ENCODE results near the gene KIF3C. TPM values are rescaled to one million over a fixed set of nuclear protein-coding genes. Genes with fewer than 3 reads are reported as not detected.
"Not testable (repeated sequence)": the region's sequence is repeated elsewhere in the genome, so short reads cannot be mapped to it uniquely, and the experiment has no call there.

The KIF3C gene
- polyA plus RNA-seq, 5 donors, result 12.9 to 19.4 (median 16.1) TPM

GRCh38 chr2:26001743-26002351 is 19.6 kb upstream of the KIF3C start:
- DNase-seq, result peak; percentile 70 to 74

GRCh38 chr2:26000561-26001082 is 18.3 kb upstream of the KIF3C start:
- DNase-seq, result no peak

DNA sequence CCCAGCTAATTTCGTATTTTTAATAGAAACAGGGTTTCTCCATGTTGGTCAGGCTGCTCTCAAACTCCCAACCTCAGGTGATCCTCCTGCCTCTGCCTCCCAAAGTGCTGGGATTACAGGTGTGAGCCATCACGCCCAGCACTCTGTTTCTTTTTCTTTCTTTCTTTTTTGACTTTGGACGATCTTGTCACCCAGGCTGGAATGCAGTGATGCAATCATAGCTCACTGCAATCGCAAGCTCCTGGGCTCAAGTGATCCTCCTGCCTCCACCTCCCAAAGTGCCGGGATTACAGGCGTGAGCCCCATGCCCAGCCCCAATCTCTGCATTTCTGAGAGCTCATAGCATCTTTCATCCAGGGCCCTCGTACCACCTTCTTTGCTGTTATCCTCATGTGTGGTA is 17.1 kb upstream of the KIF3C start:
- DNase-seq, result not testable (repeated sequence)

- DNase-seq, result not testable (repeated sequence)
Observed at GRCh38 chr2:25998816-25999383, 16.6 kb upstream of the KIF3C start.

GRCh38 chr2:25996844-25997243 is 14.5 kb upstream of the KIF3C start:
- DNase-seq, result no peak

DNA sequence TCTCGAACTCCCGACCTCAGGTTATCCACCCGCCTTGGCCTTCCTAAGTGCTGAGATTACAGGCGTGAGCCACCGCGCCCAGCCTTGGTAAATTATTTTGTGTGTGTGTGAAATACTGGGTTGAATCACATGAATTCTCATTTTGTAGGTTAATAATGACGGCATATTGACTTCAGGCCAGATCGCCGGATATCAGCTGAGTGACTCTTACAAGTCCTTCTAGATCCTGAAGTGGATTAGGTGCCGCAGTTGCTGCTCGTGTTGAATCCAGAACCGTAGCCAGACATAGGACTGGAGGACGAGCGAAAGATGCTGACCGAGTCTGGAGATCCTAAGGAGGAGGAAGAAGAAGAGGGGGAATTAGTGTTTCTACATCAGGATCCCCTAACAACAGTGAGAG is 12.2 kb upstream of the KIF3C start:
- no peak for DNase-seq

DNA sequence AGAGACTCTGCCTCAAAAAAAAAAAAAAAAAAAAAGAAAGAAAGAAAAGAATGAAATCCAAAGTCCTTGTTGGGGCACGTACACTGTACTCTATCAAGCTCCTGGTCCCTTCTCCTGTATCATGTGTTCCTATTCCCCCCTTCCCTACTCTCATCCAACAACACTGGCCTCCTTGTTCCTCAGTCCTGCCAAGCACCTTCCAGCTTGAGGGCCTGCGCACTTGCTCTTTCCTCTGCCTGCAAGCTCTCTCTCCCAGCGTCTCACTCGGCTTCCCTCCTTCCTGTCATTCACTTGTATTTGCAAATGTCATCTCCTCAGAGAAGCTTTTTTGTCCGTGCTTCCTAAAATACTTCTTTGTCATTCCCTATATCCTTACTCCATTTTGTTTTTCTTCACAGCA is 10.8 kb upstream of the KIF3C start:
- no peak for DNase-seq

GRCh38 chr2:25992556-25992955 is 10.3 kb upstream of the KIF3C start:
- no peak for DNase-seq

DNA sequence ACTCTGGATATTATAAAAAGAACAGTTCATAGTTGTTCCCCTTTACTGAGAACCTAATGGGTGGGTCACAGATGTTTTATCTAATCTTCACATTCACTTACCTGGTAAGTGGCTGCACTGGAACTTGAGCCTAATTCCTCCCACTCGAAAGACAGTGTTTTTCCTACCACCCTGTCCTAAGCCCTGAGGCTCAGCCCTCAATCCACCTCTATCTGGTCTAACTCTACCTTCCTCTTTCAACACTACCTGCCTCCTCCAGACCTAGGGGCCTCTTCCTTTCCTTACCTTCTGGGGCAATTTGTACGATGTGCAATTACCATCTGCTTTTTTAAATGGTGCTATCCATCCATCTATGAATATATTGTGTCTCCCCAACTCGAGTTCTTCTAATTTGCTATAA is 9.7 kb upstream of the KIF3C start:
- no peak for DNase-seq

GRCh38 chr2:25989154-25989553 is 6.9 kb upstream of the KIF3C start:
- DNase-seq, result no peak

GRCh38 chr2:25988134-25988533 is 5.8 kb upstream of the KIF3C start:
- no peak for DNase-seq

- no peak for DNase-seq
Observed at GRCh38 chr2:25983735-25984134, 1.4 kb upstream of the KIF3C start.

DNA sequence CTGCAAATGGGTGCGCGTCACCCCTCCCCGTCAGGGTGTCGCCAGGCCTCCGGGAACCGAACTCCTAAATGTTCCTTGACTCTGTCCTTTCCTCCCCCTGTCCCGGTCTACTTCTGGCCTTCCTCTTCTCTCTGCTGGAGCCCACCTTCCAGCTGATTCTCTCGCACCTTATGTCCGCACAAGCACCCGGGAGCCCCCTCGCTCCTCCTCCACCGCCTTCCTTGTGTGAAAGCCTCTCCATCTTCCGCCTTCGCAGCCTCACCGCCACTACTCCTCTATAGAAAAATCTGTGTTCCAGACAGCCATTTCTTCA is 627 bp upstream of the KIF3C start:
- no peak for DNase-seq

DNA sequence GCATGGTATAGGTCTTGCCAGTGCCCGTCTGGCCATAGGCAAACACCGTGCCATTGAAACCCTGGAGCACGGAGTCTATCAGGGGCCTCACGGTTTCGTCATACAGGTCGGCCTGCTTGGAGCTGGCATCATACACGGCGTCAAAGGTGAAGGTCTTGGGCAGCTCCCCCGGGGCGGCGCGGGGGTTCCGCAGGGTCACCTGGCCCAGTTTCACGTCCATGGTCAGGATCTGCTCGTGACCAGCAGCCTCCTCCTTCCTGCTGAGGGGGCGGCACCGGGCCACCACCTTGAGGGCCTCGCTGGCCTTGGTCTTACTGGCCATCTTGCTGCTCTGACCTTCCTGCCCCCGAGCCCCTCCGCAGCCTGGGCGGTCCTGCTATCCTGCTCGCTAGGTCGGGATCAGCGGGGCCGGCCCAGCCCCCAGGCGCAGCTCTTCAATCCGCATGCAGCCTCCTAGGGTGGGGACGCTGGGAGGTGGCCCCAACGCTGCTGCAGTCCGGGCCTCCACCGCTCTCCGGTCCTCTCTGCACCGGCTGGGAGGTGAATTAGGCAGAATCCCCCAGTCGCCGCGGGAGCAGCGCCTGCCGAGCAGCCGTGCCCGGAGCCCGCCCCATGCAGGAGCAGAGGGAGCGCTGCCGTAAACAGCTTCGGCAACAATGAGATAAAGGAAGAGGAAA is 563 bp downstream of the KIF3C start:
- no peak for DNase-seq

DNA sequence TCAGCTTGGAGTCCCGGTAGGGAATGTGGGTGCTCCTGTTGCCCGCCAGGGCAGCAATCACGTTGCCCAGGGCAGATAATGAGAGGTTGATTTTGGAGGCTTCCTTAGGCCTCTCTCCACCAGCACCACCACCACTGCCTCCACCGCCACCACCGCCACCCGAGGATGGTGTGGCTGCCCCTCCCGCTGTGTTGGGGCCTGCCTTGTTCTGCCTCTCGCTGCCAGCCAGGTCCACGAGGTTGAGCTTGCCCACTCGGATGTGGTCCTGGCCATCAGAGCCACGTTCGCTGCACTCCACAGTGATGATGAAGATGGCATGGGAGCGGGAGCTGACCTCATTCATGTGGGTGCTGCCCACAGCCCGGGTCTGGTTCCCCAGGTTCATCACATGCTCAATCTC is 1.3 kb downstream of the KIF3C start:
- DNase-seq, result no peak

- no peak for DNase-seq
Observed at GRCh38 chr2:25980076-25980887, 2.0 kb downstream of the KIF3C start.

DNA sequence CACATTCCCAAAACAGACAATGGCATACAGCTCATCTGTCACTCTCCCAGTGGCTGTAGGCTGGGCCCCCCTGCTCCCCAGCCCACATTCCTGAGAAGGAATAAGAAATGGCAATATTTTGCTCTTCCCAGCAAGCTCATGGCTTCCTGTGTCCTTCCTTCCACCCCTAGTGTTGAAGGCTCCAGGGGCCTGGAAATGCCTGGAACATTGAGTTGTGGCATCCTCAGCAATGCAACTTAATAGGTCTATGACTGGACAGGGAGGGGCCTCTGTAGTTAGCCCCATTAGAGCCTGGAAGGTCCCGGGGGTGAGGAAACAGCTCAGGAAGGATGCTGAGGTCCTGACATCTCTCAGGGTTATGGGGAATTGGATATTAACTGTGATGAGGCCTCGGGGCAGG is 3.3 kb downstream of the KIF3C start:
- DNase-seq, result no peak

DNA sequence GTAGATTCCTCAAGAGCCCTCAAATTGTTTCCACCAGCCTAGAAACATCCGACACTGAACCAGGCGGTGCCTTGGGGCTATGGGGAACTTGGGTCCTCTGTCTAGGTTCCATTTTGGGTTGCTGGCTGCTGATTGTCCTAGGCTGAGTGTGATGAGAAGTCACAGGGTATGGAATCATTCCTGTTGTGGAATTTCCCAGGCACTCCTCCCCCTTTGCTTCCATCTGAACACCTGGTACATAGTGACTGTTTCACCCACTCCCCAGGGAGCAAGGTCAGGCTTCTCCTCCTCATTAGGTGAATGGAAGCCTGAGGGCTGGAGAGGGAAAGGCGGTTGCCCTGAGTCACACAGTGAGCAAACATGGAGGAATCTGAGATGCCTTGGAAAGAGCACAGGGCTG is 4.5 kb downstream of the KIF3C start:
- no peak for DNase-seq

DNA sequence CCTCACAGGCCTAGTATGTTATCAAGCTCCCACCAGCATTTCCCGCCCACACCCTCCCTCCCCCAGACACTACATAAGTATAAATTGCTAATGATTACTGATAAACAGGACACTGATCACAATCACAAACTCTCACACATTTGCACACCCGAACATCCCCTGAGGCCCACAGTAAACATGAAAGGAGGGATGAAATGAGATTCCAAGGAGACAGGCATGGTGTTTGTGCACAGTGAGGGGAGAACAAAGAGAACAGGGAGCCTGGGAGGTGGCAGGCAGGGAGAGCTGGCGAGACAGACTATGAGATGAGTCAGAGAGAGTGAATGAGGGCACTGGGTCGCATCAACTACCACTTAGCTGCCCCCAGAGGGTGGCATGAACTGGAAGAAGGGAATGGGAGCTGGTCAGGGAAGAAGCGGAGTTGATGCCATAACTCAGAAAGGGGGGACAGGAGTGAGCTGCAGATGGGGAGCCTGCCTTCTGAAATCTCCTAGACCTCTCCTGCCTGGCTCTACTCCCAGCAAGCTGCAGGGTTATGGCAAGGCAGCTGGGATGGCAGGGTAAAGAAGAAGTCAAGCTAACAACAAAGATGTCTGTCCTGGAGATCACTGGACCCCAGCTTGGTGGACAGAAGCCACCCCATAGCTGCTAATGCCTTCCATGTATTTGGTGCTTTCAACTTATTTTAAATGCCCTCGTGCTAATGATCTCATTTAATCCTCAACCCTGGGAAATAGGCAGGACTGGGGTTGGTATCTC is 5.1 kb downstream of the KIF3C start:
- DNase-seq, result no peak

GRCh38 chr2:25972049-25972823 is 10.1 kb downstream of the KIF3C start:
- DNase-seq, result no peak

DNA sequence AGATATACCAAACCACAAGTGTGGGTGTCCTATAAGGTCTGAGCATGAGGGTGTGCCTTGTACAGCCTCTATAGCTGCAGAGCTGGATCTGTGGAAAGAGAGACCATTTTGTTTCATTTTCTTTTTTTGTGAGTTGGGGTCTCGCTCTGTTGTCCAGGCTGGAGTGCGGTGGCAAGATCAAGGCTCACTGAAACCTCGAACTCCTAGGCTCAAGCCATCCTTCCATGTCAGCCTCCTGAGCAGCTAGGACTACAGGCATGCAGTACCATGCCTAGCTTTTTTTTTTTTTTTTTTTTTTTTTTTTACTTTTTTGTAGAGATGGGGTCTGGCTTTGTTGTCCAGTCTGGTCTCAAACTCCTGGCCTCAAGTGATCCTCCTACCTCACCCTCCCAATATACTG is 10.7 kb downstream of the KIF3C start:
- no peak for DNase-seq

All from right lung (tissue), 5 donors.